HFF-Myc (cell line): ENCODE results near the gene UTY.

ENCODE experiments used
- DNase-seq: peaks from one replicate; pipeline ENCODE4 v3.0.0-alpha.2; 2011; ENCODE audit warnings: low read depth; ENCODE audit errors: extremely low read depth
- H3K4me3 ChIP-seq: replicated peaks from 2 replicates; pipeline ENCODE4 v1.5.1; 2011; ENCODE audit warnings: low read depth, mild to moderate bottlenecking, control low read depth, low read length
- TF ChIP-seq, protein P1 (sequence below): IDR thresholded peaks from 2 replicates; pipeline ENCODE4 v1.5.1; 2012; ENCODE audit warnings: mild to moderate bottlenecking, low read depth, low read length, control low read depth; ENCODE audit errors: missing control alignments

Gene UTY

DNA sequence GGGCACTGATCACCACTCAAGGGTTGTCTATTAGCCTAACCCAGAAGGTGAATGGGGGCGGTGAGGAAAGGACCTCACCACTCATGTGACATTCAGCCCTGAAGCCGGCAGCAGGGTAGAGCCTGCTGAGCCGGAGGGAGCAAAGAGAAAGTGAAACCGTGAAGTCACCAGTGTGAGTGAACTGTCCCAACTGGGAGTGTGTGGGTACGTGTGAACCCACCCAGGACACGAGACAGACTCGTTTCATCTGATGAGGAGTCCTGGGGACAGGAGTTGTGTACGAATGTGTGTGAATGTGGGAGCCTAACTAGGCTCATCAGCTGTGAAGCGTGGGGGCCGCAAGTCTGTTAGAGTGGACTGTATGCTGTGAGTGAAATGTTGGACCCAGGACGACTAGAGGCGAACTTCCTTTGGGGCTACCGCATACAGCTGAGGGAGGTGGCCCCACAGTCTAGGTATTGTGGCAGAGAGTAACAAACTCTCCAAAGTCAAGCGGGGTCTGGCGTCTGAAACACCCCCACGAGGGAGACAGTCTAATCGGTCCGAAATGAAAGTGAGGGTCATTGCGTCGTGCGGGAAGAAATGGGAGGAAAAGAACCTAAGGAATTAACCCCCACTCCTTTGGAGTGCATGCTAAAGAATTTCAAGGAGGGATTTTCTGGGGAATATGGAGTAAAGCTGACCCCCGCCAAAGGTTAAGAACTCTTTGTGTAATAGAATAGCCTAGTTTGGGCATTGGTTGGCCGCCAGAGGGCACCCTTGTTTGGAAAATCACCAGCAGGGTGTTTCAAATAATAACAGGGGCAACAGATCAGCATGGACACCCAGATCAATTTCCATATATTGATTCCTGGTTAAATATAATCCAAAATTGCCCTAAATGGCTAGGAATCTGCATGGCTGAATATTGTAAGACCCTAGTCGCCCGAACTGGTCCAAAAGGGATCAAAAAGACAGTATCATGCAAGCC is 43.6 kb downstream of the UTY start:
- TF ChIP-seq, protein P1, sequence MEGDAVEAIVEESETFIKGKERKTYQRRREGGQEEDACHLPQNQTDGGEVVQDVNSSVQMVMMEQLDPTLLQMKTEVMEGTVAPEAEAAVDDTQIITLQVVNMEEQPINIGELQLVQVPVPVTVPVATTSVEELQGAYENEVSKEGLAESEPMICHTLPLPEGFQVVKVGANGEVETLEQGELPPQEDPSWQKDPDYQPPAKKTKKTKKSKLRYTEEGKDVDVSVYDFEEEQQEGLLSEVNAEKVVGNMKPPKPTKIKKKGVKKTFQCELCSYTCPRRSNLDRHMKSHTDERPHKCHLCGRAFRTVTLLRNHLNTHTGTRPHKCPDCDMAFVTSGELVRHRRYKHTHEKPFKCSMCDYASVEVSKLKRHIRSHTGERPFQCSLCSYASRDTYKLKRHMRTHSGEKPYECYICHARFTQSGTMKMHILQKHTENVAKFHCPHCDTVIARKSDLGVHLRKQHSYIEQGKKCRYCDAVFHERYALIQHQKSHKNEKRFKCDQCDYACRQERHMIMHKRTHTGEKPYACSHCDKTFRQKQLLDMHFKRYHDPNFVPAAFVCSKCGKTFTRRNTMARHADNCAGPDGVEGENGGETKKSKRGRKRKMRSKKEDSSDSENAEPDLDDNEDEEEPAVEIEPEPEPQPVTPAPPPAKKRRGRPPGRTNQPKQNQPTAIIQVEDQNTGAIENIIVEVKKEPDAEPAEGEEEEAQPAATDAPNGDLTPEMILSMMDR, result peak; percentile 31
- H3K4me3 ChIP-seq, result no peak overlapping the region
- DNase-seq, result no peak

DNA sequence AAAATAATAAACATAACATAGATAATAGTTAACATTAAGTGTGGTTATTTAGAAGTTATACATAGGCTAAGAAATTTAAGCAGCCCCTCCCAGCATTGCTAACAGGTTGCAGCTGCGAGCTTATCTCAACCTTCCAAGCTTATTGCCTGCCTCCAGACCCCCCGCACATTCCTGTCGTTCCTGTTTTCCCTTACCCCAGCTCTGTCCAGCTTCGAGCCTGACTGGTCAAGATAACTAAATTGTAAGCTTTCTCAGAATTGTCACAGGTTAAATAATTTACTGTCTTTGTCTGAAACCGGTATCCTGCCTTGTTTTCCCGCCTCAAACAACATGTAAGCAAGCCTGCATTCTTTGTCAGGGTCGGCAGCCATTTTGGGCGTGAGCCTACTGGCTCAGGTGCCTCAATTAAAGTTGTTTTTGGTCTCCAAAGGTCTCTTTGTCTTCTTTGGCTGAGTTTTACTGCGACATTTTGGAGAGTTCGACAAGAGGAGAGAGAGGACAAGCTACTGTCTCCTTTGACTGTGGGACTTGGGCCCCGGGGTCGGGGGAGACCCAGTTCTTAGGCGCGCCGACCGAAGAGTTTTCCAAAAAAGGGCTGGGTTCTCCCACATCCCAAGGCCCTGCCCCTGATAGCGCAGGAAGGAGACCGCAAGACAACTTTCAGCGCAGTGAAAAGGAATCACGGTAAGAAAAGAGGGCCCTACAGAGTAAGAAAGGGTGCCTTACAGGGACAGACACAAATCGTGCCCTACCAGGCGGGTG is 44.4 kb downstream of the UTY start:
- TF ChIP-seq, protein P1, result no peak
- no peak overlapping the region for H3K4me3 ChIP-seq
- DNase-seq, result no peak

DNA sequence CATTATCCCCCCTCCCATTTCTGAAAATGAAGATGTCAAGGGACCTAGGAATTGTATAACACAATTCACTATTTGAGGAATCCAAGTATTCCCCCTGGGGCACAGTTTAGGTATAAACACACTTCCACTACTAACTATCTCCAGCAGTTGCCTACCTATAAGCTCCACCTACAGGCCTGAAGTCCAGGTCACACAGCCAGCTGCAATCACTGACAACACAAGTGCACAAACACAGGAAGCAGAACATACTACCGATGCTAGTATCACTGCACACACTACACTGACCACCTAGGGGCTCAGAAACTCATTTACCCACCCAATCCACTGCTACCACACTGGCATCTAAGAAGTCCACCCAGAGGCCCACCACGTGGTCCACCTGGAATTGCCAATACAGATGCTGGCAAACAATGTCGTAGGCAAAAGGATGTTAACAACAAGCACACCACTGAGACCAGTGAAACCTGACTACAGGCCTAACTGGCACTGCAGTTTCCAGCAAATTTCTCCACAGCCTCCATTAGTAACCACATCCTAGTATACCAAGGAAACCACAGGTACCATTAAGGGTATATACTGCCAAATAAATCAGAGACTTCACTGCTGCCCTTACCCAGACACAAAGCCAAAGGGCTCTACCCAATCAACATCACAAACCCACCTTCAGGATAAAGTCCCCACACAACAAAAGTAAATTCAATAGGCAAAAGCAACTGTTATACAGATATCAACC is 47.4 kb downstream of the UTY start:
- no peak overlapping the region for H3K4me3 ChIP-seq
- TF ChIP-seq, protein P1, result no peak
- DNase-seq, result no peak

DNA sequence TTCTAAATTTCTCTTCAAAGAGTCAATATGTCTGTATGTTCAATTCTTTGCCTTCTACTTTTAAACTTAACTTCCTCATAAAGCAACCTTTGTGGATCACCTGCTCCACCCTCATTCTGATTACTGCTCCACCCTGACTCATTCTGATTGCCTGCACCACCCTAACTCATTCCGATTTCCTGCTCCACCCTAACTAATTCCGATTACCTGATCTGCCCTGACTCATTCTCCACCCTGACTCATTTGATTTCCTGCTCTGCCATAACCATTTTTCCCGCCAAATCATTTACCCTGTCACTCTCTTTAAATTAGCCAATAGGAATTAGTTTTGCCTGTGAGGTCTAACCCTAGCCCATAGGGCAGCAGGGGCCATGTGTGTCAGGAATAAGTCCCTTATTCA is 50.3 kb downstream of the UTY start:
- no peak for DNase-seq
- H3K4me3 ChIP-seq, result no peak overlapping the region
- TF ChIP-seq, protein P1, result no peak

DNA sequence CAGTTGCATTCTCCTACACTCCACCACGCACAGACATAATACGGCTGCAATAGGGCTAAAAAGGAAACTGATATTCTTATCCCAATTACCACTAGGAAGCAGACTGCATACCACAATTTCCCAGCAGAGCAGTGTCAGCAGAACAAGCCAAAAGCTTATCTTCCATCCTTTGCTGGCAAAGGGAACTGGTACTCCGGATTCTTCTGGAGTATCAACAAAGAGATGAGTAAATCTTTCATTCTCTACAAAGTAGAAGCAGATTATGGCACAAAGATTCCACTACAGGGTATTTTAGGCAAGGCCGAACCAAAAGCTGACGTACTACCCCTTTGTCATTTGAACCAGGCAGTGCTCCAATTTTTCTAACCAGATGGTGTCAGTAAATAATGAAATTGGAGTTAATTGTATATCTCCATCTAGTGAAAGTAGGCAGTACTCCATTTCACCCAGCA is 56.5 kb downstream of the UTY start:
- no peak overlapping the region for H3K4me3 ChIP-seq
- TF ChIP-seq, protein P1, result no peak
- no peak for DNase-seq

DNA sequence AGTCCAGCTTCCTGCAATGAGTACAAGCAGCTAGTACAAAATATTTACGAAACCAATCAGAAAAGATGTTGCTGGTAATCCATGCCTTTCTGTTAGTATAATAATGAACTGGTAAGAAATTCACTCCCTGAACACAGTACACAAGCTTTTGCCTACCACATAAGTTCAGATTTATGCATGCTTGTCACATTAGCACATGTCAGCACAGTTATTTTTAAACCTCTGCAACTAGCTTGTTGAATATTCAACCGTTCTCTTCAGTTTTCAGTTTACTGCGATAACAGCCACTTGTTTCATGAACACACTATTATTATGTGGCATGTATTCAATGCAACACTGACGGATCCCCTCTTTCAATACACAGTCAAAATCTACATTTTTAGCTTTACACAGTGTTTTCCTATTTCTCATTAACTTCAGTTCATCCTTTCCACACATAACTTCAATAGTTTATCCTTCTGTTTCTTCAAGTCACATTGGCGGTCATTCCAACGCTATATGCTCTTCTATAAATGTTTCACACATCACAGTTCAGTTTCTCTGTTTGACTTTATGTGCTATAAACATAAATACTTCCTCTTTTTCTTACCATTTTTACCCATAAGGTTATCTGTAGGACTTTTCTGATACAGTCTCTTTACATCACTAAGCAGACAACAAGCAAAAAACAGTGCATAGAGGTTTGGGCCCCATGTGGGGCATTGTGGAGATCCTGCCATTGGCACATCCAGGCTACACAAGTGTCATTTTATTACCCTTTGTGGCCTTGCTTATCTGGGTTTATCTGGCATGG is 62.8 kb downstream of the UTY start:
- TF ChIP-seq, protein P1, result no peak
- DNase-seq, result no peak
- no peak overlapping the region for H3K4me3 ChIP-seq
